ENCODE measurements around the gene MAD2L2.

The MAD2L2 gene

GRCh38 chr1:11651017-11651416, 29.9 kb downstream of the MAD2L2 start:
- DNase-seq: no peak

- DNase-seq: peak; percentile 84
Observed at GRCh38 chr1:11650331-11650991, 30.5 kb downstream of the MAD2L2 start.

- no peak for DNase-seq
Observed at GRCh38 chr1:11649624-11650330, 31.2 kb downstream of the MAD2L2 start.

GRCh38 chr1:11649237-11649623, 31.7 kb downstream of the MAD2L2 start:
- no peak for DNase-seq

GRCh38 chr1:11648732-11649158, 32.2 kb downstream of the MAD2L2 start:
- DNase-seq: peak; percentile 40

- DNase-seq: no peak
Observed at GRCh38 chr1:11648039-11648438, 32.9 kb downstream of the MAD2L2 start.

GRCh38 chr1:11647333-11647732, 33.6 kb downstream of the MAD2L2 start:
- no peak for DNase-seq

GRCh38 chr1:11646317-11646716, 34.6 kb downstream of the MAD2L2 start:
- no peak for DNase-seq

- peak; percentile 82 for DNase-seq
Observed at GRCh38 chr1:11645670-11646265, 35.2 kb downstream of the MAD2L2 start.

- no peak for DNase-seq
Observed at GRCh38 chr1:11645270-11645669, 35.7 kb downstream of the MAD2L2 start.

GRCh38 chr1:11643782-11644181, 37.2 kb downstream of the MAD2L2 start:
- DNase-seq: no peak

- peak; percentile 71 for DNase-seq
Observed at GRCh38 chr1:11642418-11643017, 38.4 kb downstream of the MAD2L2 start.

- DNase-seq: no peak
Observed at GRCh38 chr1:11641776-11642305, 39.1 kb downstream of the MAD2L2 start.

- no peak for DNase-seq
Observed at GRCh38 chr1:11640944-11641343, 40.0 kb downstream of the MAD2L2 start.

- no peak for DNase-seq
Observed at GRCh38 chr1:11640101-11640500, 40.8 kb downstream of the MAD2L2 start.

GRCh38 chr1:11639372-11639771, 41.6 kb downstream of the MAD2L2 start:
- DNase-seq: no peak

GRCh38 chr1:11638121-11638520, 42.8 kb downstream of the MAD2L2 start:
- no peak for DNase-seq

GRCh38 chr1:11634365-11635192, 46.4 kb downstream of the MAD2L2 start:
- no peak for DNase-seq

- no peak for DNase-seq
Observed at GRCh38 chr1:11629184-11630016, 51.5 kb downstream of the MAD2L2 start.

- DNase-seq: no peak
Observed at GRCh38 chr1:11628767-11629166, 52.2 kb downstream of the MAD2L2 start.

- DNase-seq: no peak
Observed at GRCh38 chr1:11626551-11626950, 54.4 kb downstream of the MAD2L2 start.
